HEK293T (cell line): ENCODE results near the gene LCMT1.

Experiments
- CTCF ChIA-PET: fragments of 350-600 bp; formaldehyde crosslinking; extraction: SDS; loops from one replicate; lab custom pipeline; 2021; ENCODE audit warnings: antibody characterized with exemption, inconsistent platforms; lab: Yijun Ruan, JAX
- POLR2A ChIA-PET: fragments of 350-600 bp; formaldehyde crosslinking; extraction: SDS; loops from one replicate; lab custom pipeline; 2020; ENCODE audit warnings: antibody characterized with exemption, inconsistent platforms; lab: Yijun Ruan, JAX
- DNase-seq: peaks from one replicate; pipeline ENCODE4 v3.0.0; 2012; ENCODE audit warnings: mixed read lengths; ENCODE audit errors: extremely low spot score
- ARNT ChIP-seq: fragments of 450-650 bp; IDR thresholded peaks from 2 replicates; pipeline ENCODE4 v1.6.1; 2017; ENCODE audit warnings: mild to moderate bottlenecking
- BHLHE40 ChIP-seq: fragments of 450-650 bp; IDR thresholded peaks from 2 replicates; pipeline ENCODE4 v1.6.1; 2016; ENCODE audit warnings: mild to moderate bottlenecking, moderate library complexity, borderline replicate concordance
- CTBP1 ChIP-seq: fragments of 450-650 bp; IDR thresholded peaks from 2 replicates; pipeline ENCODE4 v1.6.1; 2016; ENCODE audit warnings: borderline replicate concordance
- ELF4 ChIP-seq: fragments of 450-650 bp; IDR thresholded peaks from 2 replicates; pipeline ENCODE4 v1.6.1; 2017; ENCODE audit warnings: antibody characterized with exemption
- FOXA1 ChIP-seq: fragments of 450-650 bp; IDR thresholded peaks from 2 replicates; pipeline ENCODE4 v1.6.1; 2016; ENCODE audit warnings: mild to moderate bottlenecking
- FOXK2 ChIP-seq: fragments of 450-650 bp; IDR thresholded peaks from 2 replicates; pipeline ENCODE4 v1.6.1; 2016; ENCODE audit warnings: mild to moderate bottlenecking
- FOXM1 ChIP-seq: fragments of 450-650 bp; IDR thresholded peaks from 2 replicates; pipeline ENCODE4 v1.6.1; 2017; ENCODE audit warnings: mild to moderate bottlenecking, borderline replicate concordance
- HDGF ChIP-seq: fragments of 450-650 bp; IDR thresholded peaks from 2 replicates; pipeline ENCODE4 v1.6.1; 2017; ENCODE audit warnings: antibody characterized with exemption, borderline replicate concordance
- L3MBTL2 ChIP-seq: fragments of 450-650 bp; conservative IDR thresholded peaks from 2 replicates; pipeline ENCODE4 v1.6.1; 2016; ENCODE audit warnings: mild to moderate bottlenecking
- LEF1 ChIP-seq: fragments of 450-650 bp; IDR thresholded peaks from 2 replicates; pipeline ENCODE4 v1.6.1; 2017; ENCODE audit warnings: mild to moderate bottlenecking, borderline replicate concordance
- NFRKB ChIP-seq: fragments of 450-650 bp; IDR thresholded peaks from 2 replicates; pipeline ENCODE4 v1.6.1; 2016; ENCODE audit warnings: mild to moderate bottlenecking, moderate library complexity
- SP1 ChIP-seq: fragments of 450-650 bp; IDR thresholded peaks from 2 replicates; pipeline ENCODE4 v1.6.1; 2017
- SUZ12 ChIP-seq: fragments of 450-650 bp; IDR thresholded peaks from 2 replicates; pipeline ENCODE4 v1.6.1; 2016; ENCODE audit warnings: mild to moderate bottlenecking
- TARDBP ChIP-seq: fragments of 450-650 bp; IDR thresholded peaks from 2 replicates; pipeline ENCODE4 v1.6.1; 2016
- ZNF384 ChIP-seq: fragments of 450-650 bp; IDR thresholded peaks from 2 replicates; pipeline ENCODE4 v1.6.1; 2016
- TF ChIP-seq, protein P1 (sequence below): fragments of 450-650 bp; IDR thresholded peaks from 2 replicates; pipeline ENCODE4 v1.6.1; 2016

LCMT1 gene

DNA sequence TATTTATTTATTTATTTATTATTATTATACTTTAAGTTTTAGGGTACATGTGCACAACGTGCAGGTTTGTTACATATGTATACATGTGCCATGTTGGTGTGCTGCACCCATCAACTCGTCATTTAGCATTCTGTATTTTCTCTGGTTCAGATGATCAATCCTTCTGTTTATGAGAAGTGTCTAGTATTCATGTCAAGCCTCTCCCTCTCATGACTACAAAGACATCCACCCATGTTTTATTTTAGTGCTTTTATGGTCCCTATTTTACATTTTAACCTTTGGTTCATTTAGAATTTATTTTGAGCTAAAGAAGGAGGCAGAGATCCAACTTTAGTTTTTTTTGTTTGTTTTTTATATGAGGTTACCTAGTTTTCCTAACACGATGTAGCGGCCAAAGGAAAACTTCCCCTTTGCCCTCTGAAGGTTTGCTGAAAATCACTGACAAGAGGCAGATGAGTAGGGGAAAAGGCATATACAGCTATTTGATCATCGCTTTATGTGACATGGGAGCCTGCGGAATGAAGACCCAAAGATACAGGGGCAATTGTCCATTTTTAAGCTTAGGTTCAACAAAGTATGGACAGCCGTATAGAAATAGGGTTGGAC is 82.8 kb downstream of the LCMT1 start:
- POLR2A ChIA-PET = no interaction called here
- CTCF ChIA-PET = interaction anchor here (0.6 kb wide), 1 partner anchor 27 kb away, joined by 3 read pairs; no protein-coding TSS in a partner anchor
- no peak for DNase-seq
- TF ChIP-seq NFRKB (no peak), FOXA1 (no peak), SP1 (no peak), LEF1 (no peak)

- ChIA-PET CTCF (interaction anchor here (2.4 kb wide), 1 partner anchor 28 kb away, joined by 9 read pairs; no protein-coding TSS in a partner anchor), POLR2A (no interaction called here)
- no peak for DNase-seq
- TF ChIP-seq ZNF384 = no peak
- TF ChIP-seq BHLHE40 = no peak
- no peak for TF ChIP-seq LEF1
- TF ChIP-seq, protein P1, sequence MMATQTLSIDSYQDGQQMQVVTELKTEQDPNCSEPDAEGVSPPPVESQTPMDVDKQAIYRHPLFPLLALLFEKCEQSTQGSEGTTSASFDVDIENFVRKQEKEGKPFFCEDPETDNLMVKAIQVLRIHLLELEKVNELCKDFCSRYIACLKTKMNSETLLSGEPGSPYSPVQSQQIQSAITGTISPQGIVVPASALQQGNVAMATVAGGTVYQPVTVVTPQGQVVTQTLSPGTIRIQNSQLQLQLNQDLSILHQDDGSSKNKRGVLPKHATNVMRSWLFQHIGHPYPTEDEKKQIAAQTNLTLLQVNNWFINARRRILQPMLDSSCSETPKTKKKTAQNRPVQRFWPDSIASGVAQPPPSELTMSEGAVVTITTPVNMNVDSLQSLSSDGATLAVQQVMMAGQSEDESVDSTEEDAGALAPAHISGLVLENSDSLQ = no peak
- TF ChIP-seq TARDBP = no peak
- no peak for TF ChIP-seq NFRKB
- TF ChIP-seq SUZ12 = no peak
- no peak for TF ChIP-seq SP1
- no peak for TF ChIP-seq FOXA1
- TF ChIP-seq CTBP1 = no peak
- TF ChIP-seq FOXK2 = no peak
- no peak for TF ChIP-seq ARNT
- no peak for TF ChIP-seq HDGF
- TF ChIP-seq L3MBTL2 = no peak
- no peak for TF ChIP-seq ELF4
- TF ChIP-seq FOXM1 = no peak
Observed at GRCh38 chr16:25198021-25198420, 86.5 kb downstream of the LCMT1 start.

DNA sequence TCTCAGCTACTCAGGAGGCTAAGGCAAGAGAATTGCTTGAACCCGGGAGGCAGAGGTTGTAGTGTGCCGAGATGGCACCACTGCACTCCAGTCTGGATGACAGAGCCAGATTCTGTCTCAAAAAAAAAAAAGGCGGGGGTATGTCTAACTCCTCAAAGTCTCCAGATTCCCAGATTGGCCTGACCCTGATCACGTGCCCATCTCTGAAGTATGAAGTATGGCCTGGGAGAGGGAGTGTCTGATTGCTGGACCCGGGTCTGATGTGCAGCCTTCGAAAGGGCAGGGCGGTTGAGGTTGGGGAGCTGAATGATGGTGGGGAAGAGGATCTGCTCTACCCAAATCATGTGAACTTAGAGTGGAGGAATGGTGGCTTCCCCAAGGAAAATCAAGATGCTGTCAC is 87.9 kb downstream of the LCMT1 start:
- no peak for DNase-seq
- ChIA-PET CTCF (no interaction called here), POLR2A (no interaction called here)
- no peak for TF ChIP-seq ELF4

- no peak for DNase-seq
- POLR2A ChIA-PET = no interaction called here
- CTCF ChIA-PET = no interaction called here
- TF ChIP-seq, protein P1 = no peak
- TF ChIP-seq LEF1 = no peak
- TF ChIP-seq BHLHE40 = no peak
- no peak for TF ChIP-seq ZNF384
- no peak for TF ChIP-seq NFRKB
- TF ChIP-seq FOXA1 = no peak
- TF ChIP-seq FOXK2 = no peak
- TF ChIP-seq FOXM1 = no peak
- TF ChIP-seq HDGF = no peak
- TF ChIP-seq L3MBTL2 = no peak
- no peak for TF ChIP-seq ELF4
Observed at GRCh38 chr16:25210758-25211157, 99.2 kb downstream of the LCMT1 start.

- DNase-seq = no peak
- POLR2A ChIA-PET = no interaction called here
- no peak for TF ChIP-seq ELF4
- TF ChIP-seq L3MBTL2 = no peak
- CTCF ChIA-PET = no interaction called here
Observed at GRCh38 chr16:25212636-25213035, 101.1 kb downstream of the LCMT1 start.

- CTCF ChIA-PET = interaction anchor here (0.7 kb wide), 2 partner anchors 12 to 34 kb away, joined by 5 read pairs; no protein-coding TSS in a partner anchor
- no peak for DNase-seq
- TF ChIP-seq ELF4 = no peak
- no peak for TF ChIP-seq CTBP1
- TF ChIP-seq ARNT = no peak
- no peak for TF ChIP-seq BHLHE40
- TF ChIP-seq HDGF = no peak
- no peak for TF ChIP-seq FOXM1
- TF ChIP-seq SP1 = no peak
- TF ChIP-seq FOXK2 = no peak
- no peak for TF ChIP-seq FOXA1
- POLR2A ChIA-PET = no interaction called here
Observed at GRCh38 chr16:25213709-25214397, 102.3 kb downstream of the LCMT1 start.

DNA sequence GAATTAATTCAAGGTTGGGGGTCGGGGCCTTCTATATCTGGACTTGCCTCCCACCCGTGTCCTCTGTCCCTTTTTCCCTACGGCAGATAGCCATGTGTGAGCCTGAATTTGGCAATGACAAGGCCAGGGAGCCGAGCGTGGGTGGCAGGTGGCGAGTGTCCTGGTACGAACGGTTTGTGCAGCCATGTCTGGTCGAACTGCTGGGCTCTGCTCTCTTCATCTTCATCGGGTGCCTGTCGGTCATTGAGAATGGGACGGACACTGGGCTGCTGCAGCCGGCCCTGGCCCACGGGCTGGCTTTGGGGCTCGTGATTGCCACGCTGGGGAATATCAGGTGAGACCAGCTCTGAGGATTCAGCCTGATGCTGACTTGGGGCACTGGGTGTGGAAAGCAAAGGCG is 105.6 kb downstream of the LCMT1 start:
- DNase-seq = no peak
- ChIA-PET POLR2A (no interaction called here), CTCF (interaction anchor here (0.7 kb wide), 1 partner anchor 8 kb away, joined by 5 read pairs; no protein-coding TSS in a partner anchor)
- TF ChIP-seq BHLHE40 (no peak), ZNF384 (no peak), ARNT (no peak), HDGF (no peak), L3MBTL2 (no peak), NFRKB (no peak), TARDBP (no peak), FOXA1 (no peak), CTBP1 (no peak), SUZ12 (no peak)
